ENCODE measurements around the gene FAM83F. TPM values are rescaled to one million over a fixed set of nuclear protein-coding genes. Genes with fewer than 3 reads are reported as not detected.

Gene FAM83F
- total RNA-seq, 1 donor from 2014 or later = 0.13 TPM

DNA sequence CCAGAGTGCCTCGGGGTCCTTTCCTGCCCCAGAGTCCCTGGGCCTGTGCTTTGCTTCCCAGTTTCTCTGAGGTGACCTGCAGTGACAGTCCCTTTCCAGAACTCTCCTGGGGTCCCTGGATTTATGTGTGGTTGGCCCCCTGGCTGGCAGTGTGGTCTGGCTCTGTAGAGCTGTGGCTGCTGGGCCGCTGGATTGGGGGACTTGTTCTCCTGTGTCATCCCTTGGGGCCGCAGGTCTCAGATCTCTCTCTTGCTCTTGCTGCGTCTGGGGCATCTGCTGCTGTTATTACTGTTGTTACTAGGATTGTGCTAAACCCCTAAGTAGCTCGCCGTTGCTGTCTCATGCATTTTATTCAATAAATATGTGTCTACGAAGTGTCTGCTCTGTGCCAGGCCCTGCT lies 31.9 kb downstream of the FAM83F start:
- no peak overlapping the region for H3K27ac Mint-ChIP-seq
- ChIA-PET POLR2A (no interaction called here), CTCF (interaction anchor here (3.1 kb wide), 1 partner anchor 492 kb away, joined by 16 read pairs; no protein-coding TSS in a partner anchor)
- peaks cover 5% of the 10 kb centered on the region for H3K4me1 Mint-ChIP-seq
- intact Hi-C loops (cut with micrococcal nuclease) = no loop called here
- H3K36me3 Mint-ChIP-seq (ENCODE audit: low read depth) = no peaks in the 10 kb centered on the region
- no peaks in the 10 kb centered on the region for H3K27me3 Mint-ChIP-seq
- no peaks in the 10 kb centered on the region for H3K9me3 Mint-ChIP-seq
- ATAC-seq (ENCODE audit: low read depth) (no peak), DNase-seq (no peak)
- TF ChIP-seq, protein P1, sequence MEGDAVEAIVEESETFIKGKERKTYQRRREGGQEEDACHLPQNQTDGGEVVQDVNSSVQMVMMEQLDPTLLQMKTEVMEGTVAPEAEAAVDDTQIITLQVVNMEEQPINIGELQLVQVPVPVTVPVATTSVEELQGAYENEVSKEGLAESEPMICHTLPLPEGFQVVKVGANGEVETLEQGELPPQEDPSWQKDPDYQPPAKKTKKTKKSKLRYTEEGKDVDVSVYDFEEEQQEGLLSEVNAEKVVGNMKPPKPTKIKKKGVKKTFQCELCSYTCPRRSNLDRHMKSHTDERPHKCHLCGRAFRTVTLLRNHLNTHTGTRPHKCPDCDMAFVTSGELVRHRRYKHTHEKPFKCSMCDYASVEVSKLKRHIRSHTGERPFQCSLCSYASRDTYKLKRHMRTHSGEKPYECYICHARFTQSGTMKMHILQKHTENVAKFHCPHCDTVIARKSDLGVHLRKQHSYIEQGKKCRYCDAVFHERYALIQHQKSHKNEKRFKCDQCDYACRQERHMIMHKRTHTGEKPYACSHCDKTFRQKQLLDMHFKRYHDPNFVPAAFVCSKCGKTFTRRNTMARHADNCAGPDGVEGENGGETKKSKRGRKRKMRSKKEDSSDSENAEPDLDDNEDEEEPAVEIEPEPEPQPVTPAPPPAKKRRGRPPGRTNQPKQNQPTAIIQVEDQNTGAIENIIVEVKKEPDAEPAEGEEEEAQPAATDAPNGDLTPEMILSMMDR (IDR thresholded peaks at IDR 0.05) = no peak
- H3K4me3 Mint-ChIP-seq = no peak overlapping the region

GRCh38 chr22:40027191-40028097 lies 32.7 kb downstream of the FAM83F start:
- no peak for DNase-seq
- H3K27me3 Mint-ChIP-seq = no peaks in the 10 kb centered on the region
- H3K27ac Mint-ChIP-seq = no peak overlapping the region
- H3K9me3 Mint-ChIP-seq = no peaks in the 10 kb centered on the region
- TF ChIP-seq, protein P1 (IDR thresholded peaks at IDR 0.05) = no peak
- POLR2A ChIA-PET = no interaction called here
- intact Hi-C loops (cut with micrococcal nuclease) = no loop called here
- CTCF ChIA-PET = interaction anchor here (3.1 kb wide), 1 partner anchor 493 kb away, joined by 16 read pairs; no protein-coding TSS in a partner anchor
- peaks cover 5% of the 10 kb centered on the region for H3K4me1 Mint-ChIP-seq
- no peak for ATAC-seq (ENCODE audit: low read depth)
- no peak overlapping the region for H3K4me3 Mint-ChIP-seq
- H3K36me3 Mint-ChIP-seq (ENCODE audit: low read depth) = no peaks in the 10 kb centered on the region

DNA sequence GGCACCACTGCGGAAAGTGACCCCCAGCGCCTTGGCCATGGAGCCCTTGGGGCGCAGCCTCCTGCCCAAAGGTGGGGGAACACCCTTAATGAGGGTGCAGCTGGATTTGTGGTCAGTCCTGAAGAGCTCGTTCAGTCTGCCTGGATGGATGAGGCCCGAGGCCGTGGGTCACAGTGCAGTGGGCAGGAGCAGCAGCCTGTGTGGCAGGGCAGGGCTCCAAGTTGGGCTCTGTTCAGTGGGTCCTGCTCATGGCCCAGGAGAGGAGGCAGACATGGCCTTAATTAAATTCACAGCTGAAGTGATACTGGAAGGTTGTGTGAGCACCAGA lies 33.3 kb downstream of the FAM83F start:
- Mint-ChIP-seq H3K4me3 (no peak overlapping the region), H3K36me3 (ENCODE audit: low read depth) (no peaks in the 10 kb centered on the region), H3K27ac (no peak overlapping the region), H3K27me3 (no peaks in the 10 kb centered on the region), H3K9me3 (no peaks in the 10 kb centered on the region), H3K4me1 (peaks cover 5% of the 10 kb centered on the region)
- intact Hi-C loops (cut with micrococcal nuclease) = no loop called here
- DNase-seq = no peak
- ChIA-PET CTCF (interaction anchor here (1.2 to 3.1 kb wide), 2 partner anchors 494 to 532 kb away, joined by 3 to 16 read pairs; no protein-coding TSS in a partner anchor), POLR2A (interaction anchor here (1.2 kb wide), 1 partner anchor 16 kb away, joined by 3 read pairs; no protein-coding TSS in a partner anchor)
- TF ChIP-seq, protein P1 (IDR thresholded peaks at IDR 0.05) = no peak
- ATAC-seq (ENCODE audit: low read depth) = no peak

DNA sequence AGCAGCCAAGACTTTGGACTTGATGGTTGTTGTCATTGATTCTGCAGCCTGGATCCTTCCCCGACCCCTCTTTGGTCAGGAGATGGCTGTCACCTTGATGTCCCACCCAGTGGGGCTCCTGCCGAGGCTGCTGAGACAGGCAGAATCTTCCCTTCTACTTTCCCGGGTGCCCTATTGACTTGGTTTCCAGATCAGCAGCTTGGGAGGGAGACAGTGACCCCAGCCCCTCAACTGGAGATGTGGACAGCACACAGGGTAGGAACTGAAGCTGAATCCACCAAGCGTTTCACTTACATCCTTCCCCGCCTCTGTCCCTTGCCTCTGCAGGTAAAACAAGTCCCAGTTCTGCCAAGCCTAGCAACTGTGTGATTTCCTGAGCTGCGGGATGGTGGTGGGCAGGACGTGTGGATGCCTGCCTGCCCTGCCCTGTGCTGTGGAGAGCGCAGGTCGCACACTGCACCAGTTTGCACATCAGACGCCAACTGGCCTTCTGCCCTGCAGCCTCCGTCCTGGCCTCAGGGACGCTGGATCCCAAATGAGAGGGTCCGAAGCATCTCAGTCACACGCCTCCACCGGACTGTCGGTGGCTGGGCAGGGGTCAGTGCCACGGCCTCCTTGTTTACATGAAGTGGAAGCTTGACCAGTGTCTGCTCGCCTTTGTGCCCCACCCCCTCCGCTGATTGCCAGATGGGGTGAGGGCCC lies 34.6 kb downstream of the FAM83F start:
- no peak for DNase-seq
- Mint-ChIP-seq H3K4me1 (peaks cover 5% of the 10 kb centered on the region), H3K9me3 (no peaks in the 10 kb centered on the region), H3K4me3 (no peak overlapping the region), H3K27me3 (no peaks in the 10 kb centered on the region), H3K27ac (no peak overlapping the region), H3K36me3 (ENCODE audit: low read depth) (no peaks in the 10 kb centered on the region)
- no peak for ATAC-seq (ENCODE audit: low read depth)
- CTCF ChIA-PET = interaction anchor here (1.2 to 3.1 kb wide), 2 partner anchors 495 to 533 kb away, joined by 3 to 16 read pairs; no protein-coding TSS in a partner anchor
- TF ChIP-seq, protein P1 (IDR thresholded peaks at IDR 0.05) = no peak
- POLR2A ChIA-PET = interaction anchor here (1.2 kb wide), 1 partner anchor 15 kb away, joined by 3 read pairs; no protein-coding TSS in a partner anchor
- intact Hi-C loops (cut with micrococcal nuclease) = no loop called here
